ENCODE data around the gene CD300E. TPM values are rescaled to one million over a fixed set of nuclear protein-coding genes. Genes with fewer than 3 reads are reported as not detected.

The CD300E gene
- total and polyA plus RNA-seq, 2 donors (not counting 3 experiments of a cell fraction or from before 2014, with no cell fraction given) = not detected

GRCh38 chr17:74641224-74641957 is 17.9 kb upstream of the CD300E start:
- no peaks in the 10 kb centered on the region for H3K9me3 ChIP-seq (replicated peaks; ENCODE audit: control insufficient read depth, insufficient read depth, low read length)
- H2AFZ ChIP-seq (ENCODE audit: low read depth, low read length) = no peak overlapping the region
- H3K9ac ChIP-seq (replicated peaks; ENCODE audit: extremely low read depth, insufficient read depth, low read length) = no peak overlapping the region
- H3K4me3 ChIP-seq (replicated peaks in 1 of 3; ENCODE audit: insufficient read depth in 1 of 3, low read depth in 1 of 3, low read length in 3 of 3) = no peak overlapping the region
- no peaks in the 10 kb centered on the region for H3K79me2 ChIP-seq (ENCODE audit: control insufficient read depth, insufficient read depth, low read length)
- dilution Hi-C loops (cut with MboI; ENCODE audit: extremely low pct_ligation_motif_present, low sequenced_read_pairs) = no loop called here
- H3K4me2 ChIP-seq (ENCODE audit: insufficient read depth, low read length) = no peak overlapping the region
- no peaks in the 10 kb centered on the region for H3K9me1 ChIP-seq (replicated peaks; ENCODE audit: control insufficient read depth, extremely low read depth, insufficient read depth, low read length)
- no peak overlapping the region for H3K27ac ChIP-seq (ENCODE audit: insufficient read depth, low read depth, low read length)
- BruUV-seq (replicated peaks) = no TSS peak
- DNase-seq (ENCODE audit: low read depth, low spot score) (no peak), FAIRE-seq (no peak)
- no peaks in the 10 kb centered on the region for H3K4me1 ChIP-seq (ENCODE audit: control insufficient read depth, extremely low read depth, insufficient read depth, low read length)
- ChIA-PET POLR2A (no interaction called here), CTCF (no interaction called here)
- TF ChIP-seq EZH2 (IDR thresholded peaks at IDR 0.05; ENCODE audit: borderline replicate concordance, low read depth, low read length, severe bottlenecking) (no peak), GATA2 (IDR thresholded peaks at IDR 0.05; ENCODE audit: insufficient read depth, insufficient read length, low read depth, low read length) (no peak), JUN (IDR thresholded peaks at IDR 0.05; ENCODE audit: borderline replicate concordance, insufficient read depth, insufficient read length, low read depth) (no peak), POLR2AphosphoS5 (IDR thresholded peaks at IDR 0.05; ENCODE audit: insufficient read depth, low read depth, low read length) (no peak), FOS (IDR thresholded peaks at IDR 0.05; ENCODE audit: borderline replicate concordance, insufficient read depth, low read length) (no peak), CTCF (IDR thresholded peaks at IDR 0.05; ENCODE audit: extremely low read depth in 1 of 2, insufficient read depth in 1 of 2, low read depth in 1 of 2, low read length in 2 of 2) (no peak), MYC (IDR thresholded peaks at IDR 0.05; ENCODE audit: low read depth, low read length) (no peak), POLR2A (IDR thresholded peaks at IDR 0.05; ENCODE audit: low read depth, low read length) (no peak)
- H3K36me3 ChIP-seq (ENCODE audit: control insufficient read depth in 2 of 2, extremely low read depth in 1 of 2, insufficient read depth in 2 of 2, low read length in 2 of 2) = no peaks in the 10 kb centered on the region
- H3K27me3 ChIP-seq (ENCODE audit: control insufficient read depth in 2 of 2, insufficient read depth in 2 of 2, low read length in 2 of 2) = no peaks in the 10 kb centered on the region
- no peaks in the 10 kb centered on the region for H4K20me1 ChIP-seq (replicated peaks; ENCODE audit: control insufficient read depth, extremely low read depth, insufficient read depth, low read length)
- intact Hi-C loops (cut with micrococcal nuclease) = no loop called here

Data from endothelial cell of umbilical vein (primary cell).